Rectal smooth muscle tissue (tissue), 1 donor: ENCODE data around the gene NET1.

Source experiments
- H3K27ac ChIP-seq: one replicate; pipeline ENCODE4 v1.7.0; 2013; ENCODE audit warnings: low read depth, low read length, inconsistent platforms
- H3K27me3 ChIP-seq: one replicate; pipeline ENCODE4 v1.7.0; 2013; ENCODE audit warnings: low read length; ENCODE audit not compliant: control insufficient read depth, insufficient read depth
- H3K36me3 ChIP-seq: one replicate; pipeline ENCODE4 v1.7.0; 2013; ENCODE audit warnings: low read length; ENCODE audit not compliant: control insufficient read depth, insufficient read depth
- H3K4me1 ChIP-seq: one replicate; pipeline ENCODE4 v1.7.0; 2013; ENCODE audit warnings: low read length; ENCODE audit not compliant: control insufficient read depth, insufficient read depth
- H3K4me3 ChIP-seq: one replicate; pipeline ENCODE4 v1.7.0; 2013; ENCODE audit warnings: low read length
- H3K9ac ChIP-seq: one replicate; pipeline ENCODE4 v1.7.0; 2013; ENCODE audit warnings: low read length

Gene NET1

GRCh38 chr10:5497948-5498730 is 85.8 kb downstream of the NET1 start:
- Histone ChIP-seq H3K9ac (no peak overlapping the region), H3K4me1 (no peaks in the 10 kb centered on the region), H3K27me3 (no peaks in the 10 kb centered on the region), H3K27ac (no peak overlapping the region), H3K4me3 (no peak overlapping the region), H3K36me3 (no peaks in the 10 kb centered on the region)

- no peaks in the 10 kb centered on the region for H3K27me3 ChIP-seq
- H3K4me1 ChIP-seq = no peaks in the 10 kb centered on the region
- H3K4me3 ChIP-seq = no peak overlapping the region
- H3K27ac ChIP-seq = no peak overlapping the region
- no peak overlapping the region for H3K9ac ChIP-seq
- H3K36me3 ChIP-seq = no peaks in the 10 kb centered on the region
Observed at GRCh38 chr10:5498791-5499492, 86.6 kb downstream of the NET1 start.

GRCh38 chr10:5499493-5500140 is 87.3 kb downstream of the NET1 start, which contains the start of gene CALML5:
Gene CALML5, minus strand, starts transcription at chr10:5499570. Its CDS starts 132 bp downstream, at chr10:5499438.
- no peak within 1 kb of the TSS for H3K9ac ChIP-seq

GRCh38 chr10:5500162-5500670 is 87.9 kb downstream of the NET1 start:
- no peak overlapping the region for H3K9ac ChIP-seq
- no peak overlapping the region for H3K27ac ChIP-seq
- no peak overlapping the region for H3K4me3 ChIP-seq
- H3K4me1 ChIP-seq = no peaks in the 10 kb centered on the region
- no peaks in the 10 kb centered on the region for H3K27me3 ChIP-seq
- H3K36me3 ChIP-seq = no peaks in the 10 kb centered on the region

More at GRCh38 chr10:5499493-5500140, 87.3 kb downstream of the NET1 start, which contains the start of gene CALML5:
- no peaks in the 10 kb centered on the region for H3K4me1 ChIP-seq
- no peak within 1 kb of the TSS for H3K4me3 ChIP-seq
- no peak within 1 kb of the TSS for H3K27ac ChIP-seq
- H3K27me3 ChIP-seq = no peaks in the 10 kb centered on the region
- no peaks in the 10 kb centered on the region for H3K36me3 ChIP-seq

GRCh38 chr10:5500910-5501309 is 88.6 kb downstream of the NET1 start:
- Histone ChIP-seq H3K4me3 (no peak overlapping the region), H3K4me1 (no peaks in the 10 kb centered on the region), H3K36me3 (no peaks in the 10 kb centered on the region), H3K27me3 (no peaks in the 10 kb centered on the region), H3K27ac (no peak overlapping the region), H3K9ac (no peak overlapping the region)

GRCh38 chr10:5502061-5502521 is 89.7 kb downstream of the NET1 start:
- Histone ChIP-seq H3K36me3 (no peaks in the 10 kb centered on the region), H3K9ac (no peak overlapping the region), H3K4me1 (no peaks in the 10 kb centered on the region), H3K27ac (no peak overlapping the region), H3K27me3 (no peaks in the 10 kb centered on the region), H3K4me3 (no peak overlapping the region)

- H3K27me3 ChIP-seq = no peaks in the 10 kb centered on the region
- no peak overlapping the region for H3K9ac ChIP-seq
- no peak overlapping the region for H3K27ac ChIP-seq
- H3K4me1 ChIP-seq = no peaks in the 10 kb centered on the region
- H3K36me3 ChIP-seq = no peaks in the 10 kb centered on the region
- H3K4me3 ChIP-seq = no peak overlapping the region
Observed at GRCh38 chr10:5502571-5503476, 90.5 kb downstream of the NET1 start.

GRCh38 chr10:5503477-5503835 is 91.1 kb downstream of the NET1 start:
- Histone ChIP-seq H3K9ac (no peak overlapping the region), H3K4me1 (no peaks in the 10 kb centered on the region), H3K27ac (no peak overlapping the region), H3K4me3 (no peak overlapping the region), H3K27me3 (no peaks in the 10 kb centered on the region), H3K36me3 (no peaks in the 10 kb centered on the region)

- no peaks in the 10 kb centered on the region for H3K36me3 ChIP-seq
- H3K4me3 ChIP-seq = no peak overlapping the region
- no peaks in the 10 kb centered on the region for H3K27me3 ChIP-seq
- H3K27ac ChIP-seq = no peak overlapping the region
- H3K4me1 ChIP-seq = no peaks in the 10 kb centered on the region
- no peak overlapping the region for H3K9ac ChIP-seq
Observed at GRCh38 chr10:5504146-5505072, 92.1 kb downstream of the NET1 start.

- Histone ChIP-seq H3K36me3 (no peaks in the 10 kb centered on the region), H3K4me3 (no peak overlapping the region), H3K4me1 (no peaks in the 10 kb centered on the region), H3K27ac (no peak overlapping the region), H3K9ac (no peak overlapping the region), H3K27me3 (no peaks in the 10 kb centered on the region)
Observed at GRCh38 chr10:5506246-5506645, 93.9 kb downstream of the NET1 start.
